ENCODE data around the gene SMO.

The SMO gene

GRCh38 chr7:129197771-129198170 lies 9.3 kb downstream of the SMO start:
- Histone ChIP-seq H3K79me2 (ENCODE audit: control insufficient read depth, low read length) (no peaks in the 10 kb centered on the region), H3K4me3 (ENCODE audit: low read length) (no peak overlapping the region), H3K4me1 (ENCODE audit: control insufficient read depth, low read length) (peaks cover 6% of the 10 kb centered on the region), H3F3A (ENCODE audit: control insufficient read depth, insufficient read depth) (no peaks in the 10 kb centered on the region), H4K20me1 (ENCODE audit: control insufficient read depth, insufficient read depth, low read depth, low read length) (no peaks in the 10 kb centered on the region), H3K36me3 (ENCODE audit: control insufficient read depth, low read length) (no peaks in the 10 kb centered on the region), H3K27ac (ENCODE audit: low read depth, low read length) (no peak overlapping the region), H3K27me3 (ENCODE audit: control insufficient read depth, low read length) (no peaks in the 10 kb centered on the region), H3K9me3 (ENCODE audit: control insufficient read depth, insufficient read depth, low read length) (no peaks in the 10 kb centered on the region), H3K9me2 (replicated peaks; ENCODE audit: control insufficient read depth, low read length) (no peaks in the 10 kb centered on the region), H3K4me2 (ENCODE audit: low read length) (no peak overlapping the region)
- TF ChIP-seq EZH2phosphoT487 (IDR thresholded peaks at IDR 0.05; ENCODE audit: borderline replicate concordance, low read length) (no peak), CTCF (IDR thresholded peaks at IDR 0.05; ENCODE audit: low read depth, low read length, poor library complexity, severe bottlenecking) (no peak)

- Histone ChIP-seq H3F3A (ENCODE audit: control insufficient read depth, insufficient read depth) (no peaks in the 10 kb centered on the region), H3K79me2 (ENCODE audit: control insufficient read depth, low read length) (no peaks in the 10 kb centered on the region), H3K36me3 (ENCODE audit: control insufficient read depth, low read length) (no peaks in the 10 kb centered on the region), H3K27ac (ENCODE audit: low read depth, low read length) (no peak overlapping the region), H3K9me2 (replicated peaks; ENCODE audit: control insufficient read depth, low read length) (no peaks in the 10 kb centered on the region), H3K4me3 (ENCODE audit: low read length) (no peak overlapping the region), H4K20me1 (ENCODE audit: control insufficient read depth, insufficient read depth, low read depth, low read length) (no peaks in the 10 kb centered on the region), H3K4me2 (ENCODE audit: low read length) (no peak overlapping the region), H3K27me3 (ENCODE audit: control insufficient read depth, low read length) (no peaks in the 10 kb centered on the region), H3K4me1 (ENCODE audit: control insufficient read depth, low read length) (peaks cover 6% of the 10 kb centered on the region), H3K9me3 (ENCODE audit: control insufficient read depth, insufficient read depth, low read length) (no peaks in the 10 kb centered on the region)
- TF ChIP-seq CTCF (IDR thresholded peaks at IDR 0.05; ENCODE audit: low read depth, low read length, poor library complexity, severe bottlenecking) (no peak), EZH2phosphoT487 (IDR thresholded peaks at IDR 0.05; ENCODE audit: borderline replicate concordance, low read length) (no peak)
Measured at GRCh38 chr7:129199406-129199805, 11.0 kb downstream of the SMO start.

GRCh38 chr7:129202058-129202777 lies 13.8 kb downstream of the SMO start:
- Histone ChIP-seq H3K4me2 (ENCODE audit: low read length) (no peak overlapping the region), H3K9me3 (ENCODE audit: control insufficient read depth, insufficient read depth, low read length) (no peaks in the 10 kb centered on the region), H3K79me2 (ENCODE audit: control insufficient read depth, low read length) (no peaks in the 10 kb centered on the region), H3K9me2 (replicated peaks; ENCODE audit: control insufficient read depth, low read length) (no peaks in the 10 kb centered on the region), H3K4me3 (ENCODE audit: low read length) (no peak overlapping the region), H3K4me1 (ENCODE audit: control insufficient read depth, low read length) (peaks cover 5% of the 10 kb centered on the region), H4K20me1 (ENCODE audit: control insufficient read depth, insufficient read depth, low read depth, low read length) (no peaks in the 10 kb centered on the region), H3K27ac (ENCODE audit: low read depth, low read length) (no peak overlapping the region), H3K27me3 (ENCODE audit: control insufficient read depth, low read length) (no peaks in the 10 kb centered on the region), H3F3A (ENCODE audit: control insufficient read depth, insufficient read depth) (no peaks in the 10 kb centered on the region), H3K36me3 (ENCODE audit: control insufficient read depth, low read length) (no peaks in the 10 kb centered on the region)
- no peak for TF ChIP-seq EZH2phosphoT487 (IDR thresholded peaks at IDR 0.05; ENCODE audit: borderline replicate concordance, low read length)
- TF ChIP-seq CTCF (IDR thresholded peaks at IDR 0.05; ENCODE audit: low read depth, low read length, poor library complexity, severe bottlenecking), result no peak
